Skeletal muscle tissue (tissue), 4 donors: ENCODE results near the gene PANX3. TPM values are rescaled to one million over a fixed set of nuclear protein-coding genes. Genes with fewer than 3 reads are reported as not detected.
"Not testable (repeated sequence)": the region's sequence is repeated elsewhere in the genome, so short reads cannot be mapped to it uniquely, and the experiment has no call there.

Source experiments
- H3K27ac ChIP-seq: one replicate; pipeline ENCODE4 v1.7.0; 2013; ENCODE audit warnings: mild to moderate bottlenecking, low read depth, low read length, inconsistent platforms
- H3K27me3 ChIP-seq, 3 donors: one replicate each; pipeline ENCODE4 v1.7.0; 2013; ENCODE audit warnings: low read length in 3 of 3; ENCODE audit not compliant: control insufficient read depth in 3 of 3, insufficient read depth in 3 of 3
- H3K36me3 ChIP-seq, 3 donors: one replicate each; pipeline ENCODE4 v1.7.0; 2013; ENCODE audit warnings: low read length in 3 of 3; ENCODE audit not compliant: control insufficient read depth in 3 of 3, insufficient read depth in 3 of 3
- H3K4me1 ChIP-seq, 3 donors: one replicate each; pipeline ENCODE4 v1.7.0; 2013; ENCODE audit warnings: low read length in 3 of 3, mild to moderate bottlenecking in 3 of 3; ENCODE audit not compliant: control insufficient read depth in 3 of 3, insufficient read depth in 3 of 3
- H3K4me3 ChIP-seq, 3 donors: one replicate each; pipeline ENCODE4 v1.7.0; 2013; ENCODE audit warnings: low read length in 3 of 3
- H3K9ac ChIP-seq, 3 donors: one replicate each; pipeline ENCODE4 v1.7.0; 2013; ENCODE audit warnings: low read length in 3 of 3, mild to moderate bottlenecking in 3 of 3, moderate library complexity in 2 of 3, low read depth in 1 of 3
- H3K9me3 ChIP-seq, 3 donors: one replicate each; pipeline ENCODE4 v1.7.0; 2013; ENCODE audit warnings: low read length in 3 of 3; ENCODE audit not compliant: control insufficient read depth in 3 of 3
- total RNA-seq: library from RNA; depleted of rRNA; stranded (reverse); fragments of >200 nt; gene quantifications from one replicate; pipeline ENCODE4 v1.2.3, GENCODE V29; 2014
- donor health status: Osteomylitis.

PANX3 gene
- total RNA-seq, 1 donor from 2014 or later: not detected

GRCh38 chr11:124586238-124586860 is 24.9 kb upstream of the PANX3 start:
- no peak overlapping the region for H3K27ac ChIP-seq
- no peaks in the 10 kb centered on the region for H3K36me3 ChIP-seq
- H3K4me1 ChIP-seq: no peaks in the 10 kb centered on the region
- no peak overlapping the region for H3K9ac ChIP-seq
- H3K9me3 ChIP-seq: no peaks in the 10 kb centered on the region
- H3K4me3 ChIP-seq: no peak overlapping the region
- peaks cover 0 to 3% (median 0%) of the 10 kb centered on the region in 3 donors for H3K27me3 ChIP-seq

DNA sequence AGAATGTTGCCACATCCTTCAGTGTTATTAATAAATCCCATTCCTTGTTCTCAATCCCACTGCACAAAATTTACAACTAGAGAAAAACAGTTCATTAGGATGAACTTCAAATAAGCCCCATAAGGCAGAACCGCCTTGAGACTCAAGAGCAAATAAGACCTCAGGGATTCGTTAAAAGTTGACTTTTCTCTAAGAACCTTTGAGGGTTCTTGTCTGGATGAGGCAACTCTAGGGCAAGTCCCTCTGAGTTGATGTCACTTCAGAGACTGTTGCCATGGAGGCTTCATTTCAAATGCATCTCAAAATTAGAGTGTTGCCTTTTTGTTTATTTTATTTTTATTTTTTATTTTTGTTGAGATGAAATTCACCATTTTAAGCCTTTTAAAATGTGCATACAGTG is 19.8 kb upstream of the PANX3 start:
- Histone ChIP-seq H3K36me3 (no peaks in the 10 kb centered on the region), H3K27ac (no peak overlapping the region), H3K4me1 (no peaks in the 10 kb centered on the region), H3K9me3 (no peaks in the 10 kb centered on the region), H3K27me3 (no peaks in the 10 kb centered on the region), H3K4me3 (no peak overlapping the region), H3K9ac (no peak overlapping the region)

- no peaks in the 10 kb centered on the region for H3K4me1 ChIP-seq
- H3K27ac ChIP-seq: no peak overlapping the region
- H3K36me3 ChIP-seq: no peaks in the 10 kb centered on the region
- H3K9me3 ChIP-seq: no peaks in the 10 kb centered on the region
- peaks cover 0 to 3% (median 0%) of the 10 kb centered on the region in 3 donors for H3K27me3 ChIP-seq
- no peak overlapping the region for H3K4me3 ChIP-seq
- H3K9ac ChIP-seq: no peak overlapping the region
Measured at GRCh38 chr11:124592627-124593026, 18.6 kb upstream of the PANX3 start.

- Histone ChIP-seq H3K9me3 (no peaks in the 10 kb centered on the region), H3K4me3 (no peak overlapping the region), H3K27ac (no peak overlapping the region), H3K9ac (no peak overlapping the region), H3K27me3 (peaks cover 0 to 4% (median 0%) of the 10 kb centered on the region in 3 donors), H3K4me1 (no peaks in the 10 kb centered on the region), H3K36me3 (no peaks in the 10 kb centered on the region)
Measured at GRCh38 chr11:124595302-124595701, 15.9 kb upstream of the PANX3 start.

DNA sequence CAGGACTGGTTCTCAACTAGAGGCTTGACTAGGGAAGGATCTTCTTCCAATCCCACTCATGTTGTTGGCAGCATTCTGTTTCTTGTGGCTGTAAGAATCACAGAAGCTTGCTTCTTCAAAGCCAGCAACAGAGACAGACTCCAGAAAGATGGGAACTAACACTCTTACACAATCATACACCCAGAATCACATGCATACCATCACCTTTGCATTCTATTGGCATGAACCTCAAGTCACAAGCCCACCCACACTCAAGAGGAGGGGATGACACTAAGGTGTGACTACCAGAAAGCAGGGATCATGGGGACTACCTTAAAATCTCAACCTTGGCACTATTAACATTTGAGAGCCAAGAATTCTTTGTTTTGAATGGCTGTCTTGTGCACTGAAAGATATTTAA is 13.6 kb upstream of the PANX3 start:
- Histone ChIP-seq H3K27me3 (peaks cover 0 to 8% (median 0%) of the 10 kb centered on the region in 3 donors), H3K36me3 (no peaks in the 10 kb centered on the region)

DNA sequence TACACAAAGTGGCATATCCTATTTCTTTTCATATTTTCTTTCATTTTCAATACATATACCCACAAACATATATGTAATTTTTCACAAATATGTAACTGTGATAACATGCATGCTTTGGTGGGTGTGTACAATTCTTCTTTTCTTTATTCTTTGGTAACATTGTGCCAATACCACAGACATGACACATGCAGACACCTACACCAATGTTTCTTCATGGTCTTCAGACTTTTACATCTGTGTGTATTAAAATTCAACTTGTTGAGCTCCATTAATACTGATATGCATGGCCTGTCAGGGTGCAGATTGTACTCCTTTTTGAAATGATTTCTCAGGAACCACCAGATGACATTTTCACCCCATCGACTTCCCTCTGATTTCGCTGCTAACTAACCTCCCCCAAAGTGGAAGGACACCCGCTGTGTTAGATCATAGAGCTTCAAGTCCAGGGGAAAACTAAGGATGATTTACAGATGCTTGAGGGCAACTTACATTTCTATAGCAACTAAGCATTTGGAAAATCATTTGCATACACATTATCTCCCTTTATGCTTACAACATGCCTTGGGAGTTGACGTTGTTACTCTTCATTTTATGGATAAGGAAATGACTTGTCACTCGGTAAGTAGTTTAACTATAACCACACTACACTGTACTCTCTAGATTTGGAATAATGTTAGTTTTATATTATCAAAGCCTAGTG is 10.5 kb upstream of the PANX3 start:
- Histone ChIP-seq H3K36me3 (no peaks in the 10 kb centered on the region), H3K9me3 (no peaks in the 10 kb centered on the region), H3K9ac (no peak overlapping the region), H3K27ac (no peak overlapping the region), H3K27me3 (peaks cover 0 to 8% (median 0%) of the 10 kb centered on the region in 3 donors), H3K4me1 (no peaks in the 10 kb centered on the region), H3K4me3 (no peak overlapping the region)

More for the DNA sequence above, 13.6 kb upstream of the PANX3 start:
- H3K27ac ChIP-seq: no peak overlapping the region
- H3K9ac ChIP-seq: no peak overlapping the region
- no peaks in the 10 kb centered on the region for H3K4me1 ChIP-seq
- H3K4me3 ChIP-seq: no peak overlapping the region
- H3K9me3 ChIP-seq: no peaks in the 10 kb centered on the region

- Histone ChIP-seq H3K27me3 (peaks cover 0 to 8% (median 0%) of the 10 kb centered on the region in 3 donors), H3K4me3 (no peak overlapping the region), H3K36me3 (no peaks in the 10 kb centered on the region), H3K9ac (no peak overlapping the region), H3K9me3 (no peaks in the 10 kb centered on the region), H3K4me1 (no peaks in the 10 kb centered on the region), H3K27ac (no peak overlapping the region)
Measured at GRCh38 chr11:124602193-124602592, 9.0 kb upstream of the PANX3 start.

DNA sequence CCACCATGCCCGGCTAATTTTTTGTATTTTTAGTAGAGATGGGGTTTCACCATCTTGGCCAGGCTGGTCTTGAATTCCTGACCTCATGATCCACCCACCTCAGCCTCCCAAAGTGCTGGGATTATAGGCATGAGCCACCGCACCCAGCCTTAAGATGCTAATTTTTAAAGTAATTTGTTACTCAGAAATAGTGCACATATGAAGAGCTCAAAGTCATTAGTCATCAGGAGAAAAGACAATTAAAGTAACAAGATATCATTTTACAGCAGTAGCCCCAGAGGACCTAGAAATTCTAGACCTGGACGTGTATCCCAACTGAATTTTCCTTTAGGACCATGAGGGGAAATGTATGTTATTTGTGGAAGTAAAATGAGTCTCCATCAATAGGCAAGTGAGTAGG is 8.5 kb upstream of the PANX3 start:
- H3K27ac ChIP-seq, H3K4me3 ChIP-seq, H3K9ac ChIP-seq, H3K4me1 ChIP-seq, H3K27me3 ChIP-seq, H3K36me3 ChIP-seq, H3K9me3 ChIP-seq: not testable (repeated sequence)

DNA sequence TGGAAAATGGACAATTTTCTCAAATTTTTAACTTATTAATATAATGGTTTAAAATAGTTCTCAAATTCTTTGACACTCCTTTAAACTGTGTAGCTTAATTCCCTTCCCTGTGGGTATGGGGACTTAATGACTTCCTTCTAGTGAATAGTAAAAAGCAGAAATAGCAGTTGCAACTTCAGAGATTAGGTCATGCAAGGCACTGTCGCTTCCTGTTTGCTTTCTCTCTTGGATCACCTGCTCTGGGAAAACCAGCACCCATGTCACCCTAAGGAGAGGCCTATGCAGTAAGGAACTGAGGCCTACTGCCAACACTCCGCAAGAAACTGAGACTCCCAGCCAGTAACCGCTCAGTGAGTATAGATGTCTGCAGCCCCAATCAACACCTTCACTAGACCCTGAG is 5.5 kb upstream of the PANX3 start:
- H3K4me3 ChIP-seq: no peak overlapping the region
- no peak overlapping the region for H3K27ac ChIP-seq
- H3K9ac ChIP-seq: no peak overlapping the region
- H3K27me3 ChIP-seq: peaks cover 0 to 4% (median 0%) of the 10 kb centered on the region in 3 donors
- H3K4me1 ChIP-seq: no peaks in the 10 kb centered on the region
- no peaks in the 10 kb centered on the region for H3K9me3 ChIP-seq
- no peaks in the 10 kb centered on the region for H3K36me3 ChIP-seq

- Histone ChIP-seq H3K4me1 (no peaks in the 10 kb centered on the region), H3K9ac (no peak overlapping the region), H3K4me3 (no peak overlapping the region), H3K27me3 (peaks cover 0 to 7% (median 0%) of the 10 kb centered on the region in 3 donors), H3K36me3 (no peaks in the 10 kb centered on the region), H3K27ac (no peak overlapping the region), H3K9me3 (no peaks in the 10 kb centered on the region)
Measured at GRCh38 chr11:124608147-124608546, 3.1 kb upstream of the PANX3 start.
